Measurements from ENCODE around the gene KLHL18.

KLHL18 gene

DNA sequence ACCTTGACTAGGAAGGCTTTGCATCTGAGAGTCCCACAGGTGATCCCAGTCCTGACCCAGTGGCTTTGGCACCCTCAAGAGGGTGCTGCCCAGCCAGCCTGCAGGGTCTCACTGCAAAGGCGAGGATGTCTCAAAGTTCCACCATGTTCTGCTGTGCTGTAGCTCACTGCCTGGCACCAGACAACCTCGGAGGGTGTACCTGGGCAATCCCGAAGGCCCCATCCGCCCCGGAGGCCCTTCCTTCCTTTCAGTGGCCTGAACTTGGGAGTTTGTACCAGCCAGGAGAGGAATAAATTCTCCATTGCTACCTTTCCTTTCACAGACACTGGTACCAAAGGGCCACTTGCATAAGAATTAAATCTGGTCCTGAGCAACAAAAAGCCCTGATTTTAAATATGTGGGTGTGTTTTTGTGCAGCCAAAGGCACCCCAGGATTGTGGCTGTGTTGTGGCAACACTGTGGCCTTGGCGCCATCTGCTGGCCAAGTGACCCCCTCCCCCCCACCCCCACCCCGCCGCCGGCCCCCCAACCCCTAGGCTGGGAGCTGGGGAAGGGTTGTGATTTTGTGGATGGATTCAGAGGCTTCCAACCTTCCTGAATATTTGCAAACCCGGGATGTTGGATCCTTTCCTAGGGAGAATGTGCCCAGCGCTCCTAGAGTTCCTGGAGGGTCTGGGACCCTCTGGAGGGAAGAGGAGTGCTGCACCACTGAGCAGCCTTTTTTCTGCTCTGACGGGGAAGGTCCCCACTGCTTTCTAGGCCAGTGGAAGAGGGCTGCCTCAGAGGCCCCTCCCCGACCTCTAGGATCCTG, 88.3 kb downstream of the KLHL18 start:
- Histone ChIP-seq H3K27me3 (ENCODE audit: control insufficient read depth, insufficient read depth, low read length) (no peaks in the 10 kb centered on the region), H3K79me2 (no peaks in the 10 kb centered on the region), H3K4me2 (ENCODE audit: low read length) (no peak overlapping the region), H3K4me1 (no peaks in the 10 kb centered on the region), H3K9me3 (ENCODE audit: control insufficient read depth, low read length) (no peaks in the 10 kb centered on the region), H2AFZ (no peak overlapping the region), H3K36me3 (ENCODE audit: control insufficient read depth, insufficient read depth, low read length) (no peaks in the 10 kb centered on the region), H3K27ac (no peak overlapping the region), H3K9ac (no peak overlapping the region), H3K4me3 (ENCODE audit: low read depth, low read length) (no peak overlapping the region)
- TF ChIP-seq, protein P1, sequence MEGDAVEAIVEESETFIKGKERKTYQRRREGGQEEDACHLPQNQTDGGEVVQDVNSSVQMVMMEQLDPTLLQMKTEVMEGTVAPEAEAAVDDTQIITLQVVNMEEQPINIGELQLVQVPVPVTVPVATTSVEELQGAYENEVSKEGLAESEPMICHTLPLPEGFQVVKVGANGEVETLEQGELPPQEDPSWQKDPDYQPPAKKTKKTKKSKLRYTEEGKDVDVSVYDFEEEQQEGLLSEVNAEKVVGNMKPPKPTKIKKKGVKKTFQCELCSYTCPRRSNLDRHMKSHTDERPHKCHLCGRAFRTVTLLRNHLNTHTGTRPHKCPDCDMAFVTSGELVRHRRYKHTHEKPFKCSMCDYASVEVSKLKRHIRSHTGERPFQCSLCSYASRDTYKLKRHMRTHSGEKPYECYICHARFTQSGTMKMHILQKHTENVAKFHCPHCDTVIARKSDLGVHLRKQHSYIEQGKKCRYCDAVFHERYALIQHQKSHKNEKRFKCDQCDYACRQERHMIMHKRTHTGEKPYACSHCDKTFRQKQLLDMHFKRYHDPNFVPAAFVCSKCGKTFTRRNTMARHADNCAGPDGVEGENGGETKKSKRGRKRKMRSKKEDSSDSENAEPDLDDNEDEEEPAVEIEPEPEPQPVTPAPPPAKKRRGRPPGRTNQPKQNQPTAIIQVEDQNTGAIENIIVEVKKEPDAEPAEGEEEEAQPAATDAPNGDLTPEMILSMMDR (IDR thresholded peaks at IDR 0.05), result no peak

DNA sequence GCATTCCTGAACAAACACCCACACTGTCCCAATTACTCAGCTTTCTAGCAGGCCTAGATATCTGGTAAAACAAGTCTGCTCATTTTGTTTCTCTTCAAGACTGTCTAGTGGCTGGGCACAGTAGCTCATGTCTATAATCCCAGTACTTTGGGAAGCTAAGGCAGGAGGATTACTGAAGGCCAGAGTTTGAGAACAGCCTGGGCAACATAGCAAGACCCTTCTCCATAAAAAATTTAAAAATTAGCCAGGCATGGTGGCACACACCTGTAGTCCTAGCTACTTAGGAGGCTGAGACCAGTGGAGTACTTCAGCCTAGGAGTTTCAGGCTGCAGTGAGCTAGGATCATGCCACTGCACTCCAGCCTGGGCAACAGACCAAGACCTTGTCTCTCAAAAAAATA, 91.8 kb downstream of the KLHL18 start:
- H3K9ac ChIP-seq, result no peak overlapping the region
- no peaks in the 10 kb centered on the region for H3K27me3 ChIP-seq (ENCODE audit: control insufficient read depth, insufficient read depth, low read length)
- H3K4me1 ChIP-seq, result no peaks in the 10 kb centered on the region
- H3K27ac ChIP-seq, result no peak overlapping the region
- H3K4me3 ChIP-seq (ENCODE audit: low read depth, low read length), result no peak overlapping the region
- no peak overlapping the region for H2AFZ ChIP-seq
- no peak overlapping the region for H3K4me2 ChIP-seq (ENCODE audit: low read length)
- no peaks in the 10 kb centered on the region for H3K36me3 ChIP-seq (ENCODE audit: control insufficient read depth, insufficient read depth, low read length)
- H3K79me2 ChIP-seq, result no peaks in the 10 kb centered on the region
- TF ChIP-seq, protein P1 (IDR thresholded peaks at IDR 0.05), result no peak
- no peaks in the 10 kb centered on the region for H3K9me3 ChIP-seq (ENCODE audit: control insufficient read depth, low read length)

DNA sequence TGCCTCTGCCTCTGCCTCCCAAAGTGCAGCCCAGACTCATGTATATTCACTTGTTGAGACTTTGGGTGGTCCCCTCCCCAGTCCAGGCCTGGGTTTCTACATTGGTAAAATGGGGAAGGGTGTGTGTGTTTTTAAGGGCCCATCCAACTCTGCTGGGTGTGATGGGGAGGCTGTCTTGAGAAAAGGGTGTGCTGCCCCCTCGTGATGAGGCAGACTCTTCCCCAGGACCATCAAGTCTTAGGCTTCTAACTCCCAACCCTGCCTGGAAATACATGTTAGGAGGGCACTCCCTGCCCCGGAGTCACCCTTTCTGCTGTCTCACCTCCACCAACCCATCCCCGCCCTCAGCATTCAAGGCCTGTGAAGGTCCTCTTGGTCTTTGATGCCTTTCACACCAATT, 93.6 kb downstream of the KLHL18 start:
- Histone ChIP-seq H3K9me3 (ENCODE audit: control insufficient read depth, low read length) (no peaks in the 10 kb centered on the region), H3K4me3 (ENCODE audit: low read depth, low read length) (no peak overlapping the region), H2AFZ (no peak overlapping the region), H3K9ac (no peak overlapping the region), H3K79me2 (no peaks in the 10 kb centered on the region), H3K4me1 (no peaks in the 10 kb centered on the region), H3K27me3 (ENCODE audit: control insufficient read depth, insufficient read depth, low read length) (no peaks in the 10 kb centered on the region), H3K36me3 (ENCODE audit: control insufficient read depth, insufficient read depth, low read length) (no peaks in the 10 kb centered on the region), H3K27ac (no peak overlapping the region), H3K4me2 (ENCODE audit: low read length) (no peak overlapping the region)
- TF ChIP-seq, protein P1 (IDR thresholded peaks at IDR 0.05), result no peak

DNA sequence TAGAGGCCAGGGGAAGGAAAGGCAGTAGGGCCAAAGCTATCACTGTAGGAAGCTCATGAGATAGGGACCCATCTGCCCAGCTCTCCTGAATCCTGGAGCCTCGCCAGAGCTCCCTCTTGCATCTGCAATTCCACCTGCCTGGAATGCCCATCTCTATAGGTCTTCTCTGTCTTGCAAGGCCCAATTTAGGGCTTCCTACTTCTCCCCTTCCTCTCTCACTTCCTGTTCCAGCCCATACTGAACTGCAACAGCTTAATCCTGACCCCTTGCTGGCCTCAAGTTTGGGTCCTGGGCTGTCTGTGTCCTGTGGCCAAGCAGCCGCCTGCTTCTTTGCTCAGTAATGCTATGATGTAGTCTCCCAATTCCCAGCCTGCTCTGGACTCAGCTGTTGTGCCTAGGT, 94.4 kb downstream of the KLHL18 start:
- Histone ChIP-seq H2AFZ (no peak overlapping the region), H3K79me2 (peaks cover 5% of the 10 kb centered on the region), H3K36me3 (ENCODE audit: control insufficient read depth, insufficient read depth, low read length) (no peaks in the 10 kb centered on the region), H3K4me3 (ENCODE audit: low read depth, low read length) (no peak overlapping the region), H3K9me3 (ENCODE audit: control insufficient read depth, low read length) (no peaks in the 10 kb centered on the region), H3K4me2 (ENCODE audit: low read length) (no peak overlapping the region), H3K9ac (no peak overlapping the region), H3K4me1 (no peaks in the 10 kb centered on the region), H3K27ac (no peak overlapping the region), H3K27me3 (ENCODE audit: control insufficient read depth, insufficient read depth, low read length) (no peaks in the 10 kb centered on the region)
- TF ChIP-seq, protein P1 (IDR thresholded peaks at IDR 0.05), result no peak

DNA sequence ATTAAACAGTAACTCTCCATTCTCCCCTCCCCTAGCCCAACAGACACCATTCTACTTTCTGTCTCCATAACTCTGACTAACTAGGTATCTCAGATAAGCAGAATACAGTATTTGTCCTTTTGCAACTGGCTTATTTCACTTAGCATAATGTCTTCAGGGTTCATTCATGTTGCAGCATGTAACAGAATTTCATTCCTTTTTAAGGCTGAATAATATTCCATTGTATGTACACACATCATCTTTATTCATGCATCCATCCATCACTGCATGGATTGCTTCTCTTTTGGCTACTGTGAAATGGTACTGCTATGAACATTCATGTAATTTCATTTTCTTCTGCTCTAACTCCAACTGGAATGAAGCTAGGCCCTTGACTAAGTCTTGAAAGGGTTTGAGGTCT, 96.1 kb downstream of the KLHL18 start:
- Histone ChIP-seq H2AFZ (no peak overlapping the region), H3K36me3 (ENCODE audit: control insufficient read depth, insufficient read depth, low read length) (no peaks in the 10 kb centered on the region), H3K4me2 (ENCODE audit: low read length) (no peak overlapping the region), H3K27ac (no peak overlapping the region), H3K9me3 (ENCODE audit: control insufficient read depth, low read length) (no peaks in the 10 kb centered on the region), H3K9ac (no peak overlapping the region), H3K4me1 (peaks cover 11% of the 10 kb centered on the region), H3K79me2 (peaks cover 10% of the 10 kb centered on the region), H3K27me3 (ENCODE audit: control insufficient read depth, insufficient read depth, low read length) (no peaks in the 10 kb centered on the region), H3K4me3 (ENCODE audit: low read depth, low read length) (no peak overlapping the region)
- TF ChIP-seq, protein P1 (IDR thresholded peaks at IDR 0.05), result no peak
